SHP77 treated with DMSO at 0.1 percent for 48 hours (cell line): ENCODE data around the gene NLGN1.

Experiments
- DNase-seq: peaks from one replicate; lab custom pipeline; 2025; lab: John Stamatoyannopoulos, UW

Gene NLGN1

DNA sequence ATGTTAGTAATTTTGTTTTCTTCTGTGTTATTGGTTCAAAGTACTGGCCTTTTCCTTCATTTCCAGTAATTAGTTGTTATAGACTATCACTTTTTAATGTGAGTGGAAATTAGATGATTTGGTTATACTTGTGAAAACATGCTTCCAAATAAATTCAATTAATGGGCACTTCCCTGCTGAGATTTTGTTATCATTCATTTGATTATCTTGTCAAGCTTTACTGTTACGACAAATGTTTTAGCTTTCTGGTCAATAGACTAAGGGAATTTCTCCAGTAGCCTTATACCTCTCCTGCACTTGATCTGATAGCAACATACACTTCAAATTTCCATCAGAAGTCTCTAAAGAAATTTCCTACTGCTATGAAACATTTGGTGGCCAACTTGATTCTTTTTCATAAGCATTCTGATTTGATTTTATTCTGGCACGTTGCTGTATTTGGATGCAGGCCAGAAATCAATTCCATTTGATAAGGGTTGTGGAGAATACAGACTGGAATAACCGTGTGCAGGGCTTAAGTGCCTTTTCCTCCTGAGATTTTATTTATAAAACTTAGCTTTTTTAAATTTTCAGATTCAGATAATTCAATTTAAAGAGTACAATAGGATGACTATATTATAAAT, 887.8 kb downstream of the NLGN1 start:
- no peak for DNase-seq

DNA sequence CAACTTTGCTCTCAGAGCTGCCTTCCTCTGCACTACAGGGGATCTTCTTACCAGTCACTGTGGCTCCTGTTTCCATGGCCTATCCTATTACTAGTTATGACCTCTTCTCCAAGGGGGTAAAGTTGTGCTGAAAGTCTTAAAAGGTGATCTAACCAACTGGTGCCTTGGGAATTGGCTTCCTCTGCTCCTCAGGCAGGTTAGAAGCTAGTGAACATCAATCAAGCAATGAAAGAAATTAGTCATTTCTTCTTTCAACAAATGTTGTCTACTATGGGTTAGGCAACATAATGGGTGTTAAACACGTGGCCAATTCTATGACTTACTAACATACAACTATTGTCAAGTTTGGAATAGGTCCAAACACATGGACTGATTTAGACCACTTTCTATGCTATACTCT, 890.2 kb downstream of the NLGN1 start:
- no peak for DNase-seq

DNA sequence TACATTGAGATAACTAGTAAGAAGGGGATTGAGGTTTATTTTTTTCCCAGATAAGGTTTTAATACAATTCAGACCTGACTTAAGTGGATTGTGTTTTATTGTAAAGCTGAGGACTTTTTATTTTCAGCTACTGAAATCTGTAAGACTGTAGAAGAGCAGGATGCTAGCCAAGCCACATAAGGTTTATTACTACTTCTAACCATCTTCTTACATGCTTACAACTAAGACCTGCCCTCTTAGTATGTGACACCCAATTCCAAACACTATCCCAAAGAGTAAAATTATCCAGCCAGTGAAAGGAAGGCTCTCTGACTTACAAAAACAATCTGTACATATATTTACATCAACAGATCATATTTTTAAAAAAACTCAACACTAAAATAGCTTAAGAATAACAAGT, 897.1 kb downstream of the NLGN1 start:
- DNase-seq: no peak

DNA sequence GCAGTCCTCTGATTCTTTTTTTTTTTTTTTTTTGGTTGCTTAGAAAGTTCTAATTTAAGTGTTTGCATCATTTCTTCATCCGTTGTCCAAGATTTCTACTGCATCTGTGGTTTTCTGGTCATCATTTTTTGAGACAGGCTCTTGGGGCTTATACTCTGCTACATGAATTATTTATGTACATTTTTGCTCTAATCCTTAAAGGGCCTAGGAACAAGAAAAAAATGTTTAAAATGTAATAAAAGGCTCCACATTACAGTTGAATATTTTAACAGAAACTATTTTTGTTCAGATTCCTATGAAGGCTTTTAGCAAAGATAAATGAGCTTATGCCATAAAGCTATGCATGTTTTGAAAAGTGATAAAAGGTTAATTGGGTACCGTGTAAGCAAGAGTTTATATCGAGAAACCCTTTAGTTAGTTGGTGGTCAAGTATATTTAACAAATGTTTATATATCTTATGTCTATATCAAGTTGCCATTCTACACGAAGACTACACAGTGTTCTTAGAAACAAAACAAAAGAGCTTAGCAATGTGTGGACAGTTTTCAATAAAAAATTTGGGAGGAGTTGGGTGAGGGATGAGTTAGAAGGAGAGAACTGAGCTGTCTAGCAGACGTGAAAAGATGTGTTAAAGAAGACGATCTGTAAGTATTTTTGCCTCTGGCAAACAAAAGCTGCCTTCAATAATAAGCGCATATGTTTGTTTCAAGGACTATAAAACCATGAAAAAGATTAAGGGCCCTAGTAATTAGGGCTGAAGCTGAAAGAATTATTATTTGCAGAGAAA, 898.0 kb downstream of the NLGN1 start:
- no peak for DNase-seq

DNA sequence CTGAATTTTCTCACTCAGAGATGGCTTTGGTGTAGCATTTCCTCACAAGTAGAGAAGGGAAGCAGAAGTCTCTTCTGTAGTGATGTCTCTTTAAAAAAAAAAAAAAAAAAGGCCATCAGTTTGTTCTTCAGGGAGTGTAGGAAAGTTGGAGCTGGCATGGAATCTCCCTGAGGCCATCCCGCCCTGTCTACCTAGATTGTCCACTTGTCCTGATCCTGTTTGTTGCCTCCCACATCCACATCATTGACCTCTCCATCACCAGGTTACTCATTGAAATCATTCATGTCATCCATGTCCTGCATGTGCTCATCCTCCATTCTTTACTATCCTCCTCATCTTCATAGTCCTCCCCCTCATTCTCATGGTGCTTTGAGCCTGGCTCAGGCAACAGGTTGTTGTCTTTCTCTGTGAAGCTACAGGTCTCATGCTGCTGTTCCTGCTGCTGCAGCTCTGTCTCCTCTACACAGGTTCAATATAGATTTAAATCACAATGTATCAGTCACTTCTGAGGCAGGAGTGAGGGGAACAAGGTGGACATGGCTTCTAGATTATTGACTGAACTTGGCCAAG, 905.3 kb downstream of the NLGN1 start:
- no peak for DNase-seq

DNA sequence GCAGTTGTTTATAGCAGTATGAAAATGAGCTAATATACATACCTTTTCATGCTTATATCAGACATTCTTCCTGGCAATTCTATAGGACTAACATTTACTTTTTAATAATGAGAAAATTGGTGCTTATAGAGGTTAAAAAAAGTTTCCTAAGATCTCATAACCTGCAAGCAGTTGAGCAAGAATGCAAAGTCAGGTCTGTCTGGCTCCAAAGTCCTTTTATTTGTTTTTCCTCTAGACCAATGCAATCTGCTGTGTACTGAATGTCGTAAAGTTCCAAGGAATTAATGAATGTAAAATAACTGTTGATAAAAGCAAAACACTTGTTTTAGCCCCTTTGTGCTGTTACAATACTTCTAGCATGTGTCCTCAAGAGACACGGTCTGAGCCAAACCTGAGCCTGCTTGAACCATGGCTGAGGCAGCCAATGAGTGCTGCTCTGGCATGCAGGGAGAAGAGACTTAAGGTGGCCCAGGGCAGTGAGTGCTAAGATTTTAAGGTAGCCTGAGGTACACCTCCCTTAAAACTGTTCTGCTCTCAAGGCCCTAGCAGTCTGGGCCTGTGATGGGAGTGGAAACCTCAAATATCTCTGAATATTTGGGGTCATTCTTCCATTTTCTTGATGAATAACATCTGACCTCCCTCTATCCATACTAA, 906.5 kb downstream of the NLGN1 start:
- no peak for DNase-seq

DNA sequence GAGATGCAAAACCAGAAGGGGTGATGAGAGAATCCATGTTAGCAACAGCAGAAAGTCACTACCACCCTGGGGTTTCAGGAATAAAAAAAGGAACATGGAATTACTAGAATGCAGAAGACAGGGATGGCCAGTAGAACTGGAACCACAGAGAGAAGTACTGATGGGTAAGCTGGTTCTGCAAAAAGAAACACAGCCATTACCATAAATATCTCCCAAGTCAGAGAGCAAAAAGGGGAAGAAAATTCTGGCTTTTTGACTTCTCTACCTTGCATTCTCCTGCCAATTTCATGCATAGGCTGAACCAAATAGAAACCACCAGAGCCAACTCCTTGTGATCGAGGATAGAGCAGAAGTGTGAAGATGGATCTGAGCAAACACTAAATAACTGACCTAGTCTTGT, 911.2 kb downstream of the NLGN1 start:
- no peak for DNase-seq

DNA sequence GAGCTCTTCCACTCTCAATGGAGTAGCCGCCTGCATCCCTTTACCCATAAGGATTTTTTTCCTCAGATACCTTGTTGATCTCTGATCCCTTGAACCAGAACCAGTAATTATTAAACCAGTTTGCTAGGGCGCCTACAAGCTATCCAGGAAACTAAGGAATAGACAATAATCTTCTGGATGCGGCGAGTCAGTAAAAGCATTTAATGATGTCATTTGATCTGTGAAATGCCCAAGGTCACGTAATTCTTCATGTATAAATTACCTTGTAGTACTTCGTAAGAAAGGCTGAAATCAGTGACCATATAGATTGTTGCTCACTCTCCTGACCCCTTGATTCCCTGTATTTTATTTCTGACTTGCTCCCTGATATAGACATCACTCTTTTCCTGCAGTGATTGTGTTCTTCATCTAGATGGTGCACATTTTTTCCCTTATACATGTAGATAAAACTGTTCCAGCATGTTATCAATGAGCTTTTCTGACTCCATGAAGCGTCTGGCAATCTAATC, 913.0 kb downstream of the NLGN1 start:
- DNase-seq: no peak

DNA sequence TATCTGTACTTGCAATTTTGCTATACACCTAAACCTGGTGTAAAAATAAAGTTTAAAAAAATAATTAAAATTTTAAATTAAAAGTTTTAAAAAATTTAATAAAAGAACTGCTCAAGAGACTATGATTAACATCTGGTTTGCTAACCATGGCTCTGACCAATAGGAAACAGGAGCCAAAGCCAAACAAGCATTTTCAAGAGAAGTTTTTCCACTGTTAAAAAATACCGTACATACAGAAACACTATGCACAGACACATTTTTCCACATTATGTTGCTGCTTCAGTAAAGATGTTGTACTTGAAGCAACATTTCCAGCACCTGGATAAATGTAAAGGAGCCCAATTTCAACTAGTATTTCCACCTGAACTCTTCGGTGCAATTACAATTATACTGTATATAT, 917.7 kb downstream of the NLGN1 start:
- no peak for DNase-seq

DNA sequence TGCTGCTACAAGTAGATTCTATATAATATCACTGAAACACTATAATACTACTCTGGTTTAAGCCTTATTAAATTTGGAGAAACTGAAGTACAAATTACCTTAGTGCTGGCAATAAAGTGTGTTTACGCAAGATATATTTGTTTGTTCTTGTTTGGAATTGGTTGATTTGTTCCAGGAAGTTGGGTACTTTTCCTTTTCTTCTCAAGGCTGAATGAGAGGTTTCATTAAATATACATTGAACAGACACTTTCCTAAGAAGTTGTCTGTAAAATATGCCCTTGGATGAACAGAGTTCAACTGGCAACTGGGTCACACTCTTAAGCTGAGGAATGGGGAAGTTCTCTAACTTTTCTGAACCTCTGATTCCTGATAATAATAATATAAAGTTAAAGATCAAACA, 919.5 kb downstream of the NLGN1 start:
- no peak for DNase-seq

DNA sequence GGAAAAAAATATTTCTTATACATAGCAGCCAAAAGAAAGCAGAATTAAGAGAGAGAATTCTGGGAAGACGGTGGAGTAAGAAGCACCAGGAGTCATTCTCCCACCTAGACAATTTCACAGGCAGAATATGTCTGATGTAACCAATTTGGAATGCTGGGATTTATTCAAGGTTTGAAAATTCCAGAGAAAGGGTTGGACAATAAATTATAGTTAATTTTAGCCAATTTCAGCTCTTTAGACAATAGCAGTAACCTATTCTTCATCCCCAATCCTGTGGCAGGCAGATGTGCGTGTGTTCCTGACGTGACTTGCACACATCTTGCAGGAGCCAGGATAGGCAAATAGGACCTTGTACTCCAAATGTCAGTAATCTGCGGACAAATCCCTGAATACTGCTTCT, 920.6 kb downstream of the NLGN1 start:
- DNase-seq: no peak

DNA sequence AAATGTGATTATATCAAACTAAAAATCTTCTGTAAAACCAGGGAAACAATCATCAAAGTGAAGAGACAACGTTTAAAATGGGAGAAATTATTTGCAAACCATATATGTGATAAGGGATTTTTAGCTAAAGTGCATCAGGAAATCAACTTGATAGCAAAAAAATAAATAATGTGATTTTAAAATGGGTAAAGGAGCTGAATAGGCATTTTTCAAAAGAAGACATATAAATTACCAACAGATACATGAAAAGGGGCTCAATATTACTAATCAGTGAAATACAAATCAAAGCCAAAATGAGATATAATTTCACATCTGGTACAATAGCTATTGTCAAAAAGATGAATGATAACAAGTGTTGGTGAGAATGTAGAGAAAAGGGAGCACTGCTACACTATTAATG, 924.0 kb downstream of the NLGN1 start:
- no peak for DNase-seq

DNA sequence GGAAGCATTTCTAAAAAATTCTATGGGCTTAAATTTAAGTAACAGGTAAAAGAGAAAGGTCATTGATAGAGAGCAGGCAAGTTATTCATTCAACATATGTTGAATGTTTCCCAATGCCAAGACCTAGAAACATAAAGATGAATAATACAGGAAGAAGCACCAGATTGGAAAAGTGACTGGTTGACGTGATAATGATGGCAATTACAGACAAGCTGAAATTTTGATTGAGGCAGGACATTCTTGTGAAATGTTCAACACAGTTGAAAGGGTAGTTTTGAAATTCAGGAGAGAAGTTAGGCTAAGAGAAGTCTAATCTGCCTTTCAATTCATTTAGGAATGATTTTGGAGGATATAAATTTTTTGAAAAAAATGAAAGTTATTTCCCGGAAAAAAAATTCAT, 925.2 kb downstream of the NLGN1 start:
- no peak for DNase-seq

DNA sequence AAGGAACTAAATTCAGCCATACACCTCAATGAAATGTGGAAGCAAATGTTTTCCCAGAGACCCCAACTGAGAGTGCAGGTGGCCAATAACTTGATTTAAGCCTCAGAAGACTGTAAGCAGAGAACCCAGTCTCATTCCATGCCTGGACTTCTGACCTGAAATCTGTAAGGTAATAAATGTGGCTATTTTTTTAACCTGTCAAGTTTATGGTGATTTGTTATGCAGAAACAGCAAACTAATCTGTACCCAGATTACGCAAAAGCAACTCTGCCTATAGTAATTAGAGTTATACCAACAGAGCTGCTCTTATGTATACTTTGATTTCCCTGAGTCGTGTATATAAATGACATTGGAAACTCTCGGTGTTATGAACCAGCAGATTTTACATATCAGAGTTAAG, 927.6 kb downstream of the NLGN1 start:
- DNase-seq: no peak

DNA sequence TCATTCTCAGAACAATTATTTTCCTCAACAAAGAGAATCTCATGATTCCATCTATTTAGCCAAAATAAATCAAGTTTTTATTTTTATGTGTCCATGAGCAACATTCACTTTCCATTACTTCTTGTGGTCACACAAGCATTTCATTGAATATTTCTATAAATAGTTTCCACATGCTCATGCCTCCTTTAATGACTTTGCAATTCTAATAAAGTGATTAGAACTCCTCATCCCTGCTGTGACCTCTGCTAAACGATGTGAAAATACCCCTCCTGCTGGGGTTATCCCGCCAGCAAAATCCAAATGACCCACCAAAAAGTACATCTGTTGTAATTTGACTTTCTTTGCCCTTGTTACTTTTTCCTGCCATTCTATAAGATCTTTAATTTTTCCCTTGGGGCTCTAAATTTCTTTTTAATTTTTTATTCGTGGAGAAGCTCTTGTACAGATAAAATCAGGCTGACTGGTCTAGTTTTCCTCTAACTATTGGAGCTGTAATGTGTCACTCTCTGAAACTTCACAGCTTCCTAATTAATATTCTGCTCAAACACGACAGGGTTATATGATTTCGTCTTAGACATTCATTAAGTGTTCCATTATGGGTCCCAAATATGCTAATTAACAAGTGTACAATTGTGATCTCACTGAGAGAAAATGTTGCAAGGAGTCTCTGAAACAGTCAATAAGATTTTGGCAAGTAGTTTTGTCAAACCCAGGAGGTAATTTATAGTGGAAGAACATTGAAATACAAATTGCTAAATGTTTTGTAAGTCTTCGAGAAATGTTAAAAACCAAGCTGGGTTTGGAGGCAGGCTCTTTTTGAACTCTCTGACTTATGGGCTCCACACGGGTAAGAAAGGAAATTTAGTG, 928.5 kb downstream of the NLGN1 start:
- DNase-seq: no peak

DNA sequence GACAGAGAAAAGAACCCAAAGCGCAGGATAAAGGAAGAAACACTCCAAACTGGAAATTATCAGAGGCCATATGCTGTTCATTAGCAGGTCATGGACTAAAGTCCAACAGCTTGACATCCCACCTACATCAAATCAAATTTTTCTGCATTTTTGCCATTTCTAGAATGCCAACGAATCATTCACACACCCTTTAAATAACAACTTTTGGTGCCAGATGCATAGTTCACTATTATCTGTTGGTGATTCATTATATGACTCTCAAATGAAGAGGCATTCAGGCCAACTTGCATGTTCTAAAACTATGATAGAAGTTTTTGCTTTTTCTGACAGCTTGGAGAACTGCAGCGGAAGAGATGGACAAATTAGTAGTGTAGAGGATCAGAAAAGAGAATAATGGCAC, 931.8 kb downstream of the NLGN1 start:
- DNase-seq: no peak

DNA sequence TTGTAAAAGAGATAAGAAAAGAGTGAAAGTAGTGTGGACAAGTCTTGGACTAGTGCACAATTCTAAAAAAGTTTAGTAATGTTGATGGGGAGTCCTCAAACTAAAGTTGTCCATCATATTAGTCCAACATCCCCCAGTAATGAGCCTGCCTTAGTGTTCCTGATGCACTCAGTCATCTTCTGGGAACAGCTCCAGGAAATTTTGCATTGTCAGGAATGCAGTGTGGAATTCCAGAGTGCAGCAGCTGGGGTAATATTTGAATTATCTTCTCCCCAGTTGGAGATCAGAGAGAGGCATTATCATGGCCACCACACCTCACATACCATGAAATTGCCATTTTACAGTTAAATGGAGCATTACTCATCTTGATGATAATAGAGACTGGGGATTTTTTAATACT, 932.8 kb downstream of the NLGN1 start:
- DNase-seq: no peak

DNA sequence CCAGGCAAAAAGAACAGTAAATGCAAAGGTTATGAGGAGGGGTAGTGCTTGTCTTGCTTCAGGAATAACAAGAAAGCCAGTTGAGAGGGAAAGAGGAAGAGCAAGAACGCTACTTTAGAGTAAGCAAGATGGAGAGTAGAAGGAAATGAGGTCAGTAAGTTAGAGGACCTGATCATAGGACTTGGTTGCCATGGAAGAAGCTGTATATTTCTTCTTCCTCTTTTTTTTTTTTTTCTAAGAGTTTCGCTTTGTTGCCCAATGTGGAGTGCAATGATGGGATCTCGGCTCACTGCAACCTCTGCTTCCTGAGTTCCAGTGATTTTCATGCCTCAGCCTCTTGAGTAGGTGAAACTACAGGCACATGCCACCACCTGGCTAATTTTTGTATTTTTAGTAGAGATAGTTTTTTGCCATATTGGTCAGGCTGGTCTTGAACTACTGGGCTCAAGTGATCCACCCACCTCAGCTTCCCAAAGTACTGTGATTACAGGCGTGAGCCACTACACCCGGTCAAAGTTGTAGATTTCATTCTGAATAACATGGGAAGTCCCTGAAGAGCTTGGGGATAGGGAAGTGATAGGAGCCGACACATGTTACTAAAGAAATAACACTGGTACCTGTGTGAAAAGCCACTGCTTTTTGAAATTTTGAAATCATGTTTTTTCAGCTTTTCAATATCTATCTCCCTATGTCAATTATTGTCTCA, 933.7 kb downstream of the NLGN1 start:
- no peak for DNase-seq

DNA sequence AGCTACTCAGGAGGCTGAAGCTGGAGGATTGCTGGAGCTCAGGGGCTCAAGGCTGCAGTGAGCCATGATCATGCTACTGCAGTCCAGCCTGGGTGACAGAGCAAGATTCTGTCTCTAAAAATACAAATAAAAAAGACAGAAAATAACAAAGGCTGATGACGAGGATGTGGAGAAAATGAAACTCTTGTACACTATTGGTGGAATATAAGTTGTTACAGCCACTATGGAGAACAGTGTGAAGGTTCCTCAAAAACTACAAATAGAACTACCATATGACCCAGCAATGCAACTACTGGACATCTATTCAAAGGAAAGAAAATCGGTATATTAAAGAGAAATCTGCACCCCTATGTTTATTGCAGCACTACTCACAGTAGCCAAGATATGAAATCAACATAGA, 934.8 kb downstream of the NLGN1 start:
- DNase-seq: no peak

DNA sequence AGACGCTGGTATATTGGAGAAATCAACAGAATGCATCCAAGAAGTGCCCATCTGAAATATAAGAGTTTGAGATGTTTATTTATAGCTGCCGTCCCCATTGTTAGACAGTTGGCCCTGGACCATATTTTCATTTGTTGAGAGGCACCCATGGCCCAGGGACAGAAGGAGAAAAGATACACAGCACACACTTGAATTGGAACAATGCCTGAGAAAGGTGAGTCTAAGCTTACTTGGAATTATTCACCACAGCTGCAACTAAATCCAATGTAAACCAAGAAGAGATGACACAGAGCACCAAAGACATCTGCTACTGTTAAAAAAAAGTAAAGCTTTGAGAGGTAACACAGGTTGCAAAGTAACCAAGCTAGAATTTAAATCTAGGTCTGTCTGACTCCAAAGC, 936.1 kb downstream of the NLGN1 start:
- DNase-seq: no peak

DNA sequence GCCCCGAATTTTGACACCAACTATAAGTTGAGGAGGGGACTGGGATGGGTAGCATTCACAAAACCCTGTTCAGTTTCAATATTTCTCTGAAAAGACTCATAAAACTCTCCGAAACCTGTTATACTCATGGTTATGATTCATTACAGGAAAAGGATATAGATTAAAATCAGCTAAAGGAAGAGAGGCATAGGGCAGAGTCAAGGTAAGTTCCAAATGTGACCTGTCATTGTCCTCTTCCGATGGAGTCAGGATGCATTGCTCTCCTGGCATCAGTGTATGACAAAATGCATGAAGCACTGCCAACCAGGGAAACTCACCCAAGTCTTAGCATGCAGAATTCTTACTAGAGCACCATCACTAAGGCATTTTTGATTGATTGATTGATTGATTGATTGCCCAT, 936.6 kb downstream of the NLGN1 start:
- no peak for DNase-seq
